ENCODE measurements around the gene TRABD2B. TPM values are rescaled to one million over a fixed set of nuclear protein-coding genes. Genes with fewer than 3 reads are reported as not detected.

Gene TRABD2B
- total and polyA plus RNA-seq, 2 experiments from 2014 or later: 1.00 to 2.3 TPM

DNA sequence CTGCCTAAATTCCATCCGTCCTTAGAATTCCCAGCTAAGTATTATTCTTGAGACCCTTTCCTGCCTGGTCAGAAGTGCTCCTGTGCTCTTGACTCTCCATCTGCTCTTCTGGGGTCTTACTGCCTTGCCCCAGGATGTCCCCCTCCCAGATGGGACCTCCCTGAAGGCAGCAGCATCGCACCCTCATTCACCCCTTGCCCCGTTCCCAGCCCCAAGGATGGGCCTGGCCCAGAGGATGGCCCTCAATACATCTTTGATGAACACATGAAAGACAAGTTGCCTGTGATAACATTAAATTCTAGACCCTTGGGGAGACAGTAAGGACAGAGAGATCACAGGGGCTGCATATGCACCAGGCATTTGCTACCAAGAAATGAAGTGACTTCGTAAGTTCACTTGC lies 167.2 kb downstream of the TRABD2B start:
- Histone ChIP-seq H3K4me1 (ENCODE audit: insufficient read depth) (peaks cover 25% of the 10 kb centered on the region), H3K9me2 (replicated peaks; ENCODE audit: insufficient read depth) (no peaks in the 10 kb centered on the region), H3K36me3 (replicated peaks; ENCODE audit: insufficient read depth, low read depth) (no peaks in the 10 kb centered on the region), H4K20me1 (ENCODE audit: insufficient read depth, poor library complexity, severe bottlenecking) (no peaks in the 10 kb centered on the region), H3K4me3 (no peak overlapping the region), H3K79me2 (no peaks in the 10 kb centered on the region), H2AFZ (no peak overlapping the region), H3K27me3 (no peaks in the 10 kb centered on the region), H3K4me2 (no peak overlapping the region), H3K9me3 (ENCODE audit: low read depth) (peaks cover 6% of the 10 kb centered on the region), H3K27ac (no peak overlapping the region)
- no peak for DNase-seq (ENCODE audit: low spot score)
- 74% methylated on average over 4 of the region's 4 CpGs for WGBS (ENCODE audit: low lambda C conversion rate, missing lambda C conversion rate)
- no peak for TF ChIP-seq EZH2 (IDR thresholded peaks at IDR 0.05; ENCODE audit: borderline replicate concordance)
- TF ChIP-seq, protein P1, sequence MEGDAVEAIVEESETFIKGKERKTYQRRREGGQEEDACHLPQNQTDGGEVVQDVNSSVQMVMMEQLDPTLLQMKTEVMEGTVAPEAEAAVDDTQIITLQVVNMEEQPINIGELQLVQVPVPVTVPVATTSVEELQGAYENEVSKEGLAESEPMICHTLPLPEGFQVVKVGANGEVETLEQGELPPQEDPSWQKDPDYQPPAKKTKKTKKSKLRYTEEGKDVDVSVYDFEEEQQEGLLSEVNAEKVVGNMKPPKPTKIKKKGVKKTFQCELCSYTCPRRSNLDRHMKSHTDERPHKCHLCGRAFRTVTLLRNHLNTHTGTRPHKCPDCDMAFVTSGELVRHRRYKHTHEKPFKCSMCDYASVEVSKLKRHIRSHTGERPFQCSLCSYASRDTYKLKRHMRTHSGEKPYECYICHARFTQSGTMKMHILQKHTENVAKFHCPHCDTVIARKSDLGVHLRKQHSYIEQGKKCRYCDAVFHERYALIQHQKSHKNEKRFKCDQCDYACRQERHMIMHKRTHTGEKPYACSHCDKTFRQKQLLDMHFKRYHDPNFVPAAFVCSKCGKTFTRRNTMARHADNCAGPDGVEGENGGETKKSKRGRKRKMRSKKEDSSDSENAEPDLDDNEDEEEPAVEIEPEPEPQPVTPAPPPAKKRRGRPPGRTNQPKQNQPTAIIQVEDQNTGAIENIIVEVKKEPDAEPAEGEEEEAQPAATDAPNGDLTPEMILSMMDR (IDR thresholded peaks at IDR 0.05; ENCODE audit: poor library complexity): no peak
- no peak for TF ChIP-seq EZH2phosphoT487 (IDR thresholded peaks at IDR 0.05; ENCODE audit: low read depth, severe bottlenecking, unreplicated experiment)

DNA sequence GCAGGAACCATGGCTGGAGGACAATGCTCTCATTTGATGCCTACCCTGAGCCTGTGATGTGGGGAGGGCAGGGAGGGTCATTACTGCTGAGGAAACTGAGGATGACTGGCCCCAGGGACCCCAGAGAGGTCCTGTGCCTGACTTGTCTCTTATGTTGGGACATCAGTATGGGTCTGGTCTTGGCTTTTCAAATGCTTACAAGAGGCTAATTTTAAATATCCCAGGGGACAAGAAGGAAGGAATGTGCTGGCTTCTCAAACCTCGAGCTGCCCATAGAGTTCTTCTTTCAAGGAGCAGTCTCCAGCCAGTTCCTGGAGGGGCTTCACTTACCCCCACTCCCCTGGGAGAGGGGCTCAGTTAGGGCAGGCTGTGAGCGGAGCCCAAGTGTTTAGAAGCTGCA lies 168.2 kb downstream of the TRABD2B start:
- Histone ChIP-seq H3K9me3 (ENCODE audit: low read depth) (no peaks in the 10 kb centered on the region), H2AFZ (no peak overlapping the region), H3K4me2 (no peak overlapping the region), H3K9me2 (replicated peaks; ENCODE audit: insufficient read depth) (no peaks in the 10 kb centered on the region), H3K4me3 (no peak overlapping the region), H3K27ac (no peak overlapping the region), H3K36me3 (replicated peaks; ENCODE audit: insufficient read depth, low read depth) (no peaks in the 10 kb centered on the region), H3K4me1 (ENCODE audit: insufficient read depth) (peaks cover 25% of the 10 kb centered on the region), H4K20me1 (ENCODE audit: insufficient read depth, poor library complexity, severe bottlenecking) (no peaks in the 10 kb centered on the region), H3K79me2 (no peaks in the 10 kb centered on the region), H3K27me3 (no peaks in the 10 kb centered on the region)
- no peak for DNase-seq (ENCODE audit: low spot score)
- no peak for TF ChIP-seq EZH2 (IDR thresholded peaks at IDR 0.05; ENCODE audit: borderline replicate concordance)
- TF ChIP-seq, protein P1 (IDR thresholded peaks at IDR 0.05; ENCODE audit: poor library complexity): no peak
- no peak for TF ChIP-seq EZH2phosphoT487 (IDR thresholded peaks at IDR 0.05; ENCODE audit: low read depth, severe bottlenecking, unreplicated experiment)
- 85% methylated on average over 2 of the region's 2 CpGs for WGBS (ENCODE audit: low lambda C conversion rate, missing lambda C conversion rate)

DNA sequence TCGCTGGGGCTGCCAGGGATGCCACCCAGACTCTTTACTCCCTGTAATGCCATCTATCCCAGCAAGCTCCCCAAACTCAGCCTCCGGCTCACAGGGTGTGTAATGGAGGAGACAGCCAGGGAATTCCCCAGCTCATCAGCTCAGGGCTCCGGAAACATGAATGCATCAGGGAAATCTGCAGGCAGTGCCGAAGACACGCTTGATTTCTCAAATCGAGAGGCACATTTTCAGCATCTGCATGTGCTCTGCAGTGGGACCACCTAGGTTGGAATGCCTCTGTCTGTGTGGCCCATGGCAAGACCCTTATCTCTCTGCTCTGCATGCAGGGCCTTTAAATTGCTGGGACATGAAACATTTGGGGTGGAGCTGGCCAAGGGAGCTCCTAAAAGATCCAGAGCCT lies 170.1 kb downstream of the TRABD2B start:
- 64% methylated on average over 6 of the region's 6 CpGs for WGBS (ENCODE audit: low lambda C conversion rate, missing lambda C conversion rate)
- Histone ChIP-seq H3K9me2 (replicated peaks; ENCODE audit: insufficient read depth) (no peaks in the 10 kb centered on the region), H2AFZ (no peak overlapping the region), H3K4me1 (ENCODE audit: insufficient read depth) (peaks cover 25% of the 10 kb centered on the region), H4K20me1 (ENCODE audit: insufficient read depth, poor library complexity, severe bottlenecking) (no peaks in the 10 kb centered on the region), H3K79me2 (no peaks in the 10 kb centered on the region), H3K4me3 (no peak overlapping the region), H3K27ac (no peak overlapping the region), H3K27me3 (no peaks in the 10 kb centered on the region), H3K4me2 (no peak overlapping the region), H3K36me3 (replicated peaks; ENCODE audit: insufficient read depth, low read depth) (no peaks in the 10 kb centered on the region), H3K9me3 (ENCODE audit: low read depth) (no peaks in the 10 kb centered on the region)
- peak; percentile 27 for DNase-seq (ENCODE audit: low spot score)
- TF ChIP-seq, protein P1 (IDR thresholded peaks at IDR 0.05; ENCODE audit: poor library complexity): no peak
- TF ChIP-seq EZH2phosphoT487 (IDR thresholded peaks at IDR 0.05; ENCODE audit: low read depth, severe bottlenecking, unreplicated experiment) (no peak), EZH2 (IDR thresholded peaks at IDR 0.05; ENCODE audit: borderline replicate concordance) (no peak)

DNA sequence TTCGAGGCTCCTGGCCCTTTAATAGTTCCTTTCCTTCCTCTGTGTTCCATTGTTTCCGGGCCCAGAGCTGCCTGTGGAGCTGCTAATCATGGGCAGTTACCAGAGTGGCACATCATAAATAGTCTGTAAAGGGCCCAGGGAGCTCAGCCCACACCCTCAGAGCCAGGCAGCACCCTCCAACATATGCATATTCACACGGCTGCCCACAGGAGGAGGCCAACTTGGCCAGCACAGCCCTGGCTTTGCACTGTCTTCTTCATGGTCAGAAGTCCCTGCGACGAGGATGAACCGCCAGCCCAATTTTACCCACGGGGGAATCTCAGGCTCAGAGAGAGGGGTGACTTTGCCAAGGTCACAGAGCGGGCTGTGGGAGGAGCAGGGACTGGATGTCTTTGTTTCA lies 172.5 kb downstream of the TRABD2B start:
- TF ChIP-seq EZH2phosphoT487 (IDR thresholded peaks at IDR 0.05; ENCODE audit: low read depth, severe bottlenecking, unreplicated experiment) (no peak), EZH2 (IDR thresholded peaks at IDR 0.05; ENCODE audit: borderline replicate concordance) (no peak)
- TF ChIP-seq, protein P1 (IDR thresholded peaks at IDR 0.05; ENCODE audit: poor library complexity): no peak

More for the DNA sequence above, 172.5 kb downstream of the TRABD2B start:
- Histone ChIP-seq H3K27ac (no peak overlapping the region), H3K36me3 (replicated peaks; ENCODE audit: insufficient read depth, low read depth) (no peaks in the 10 kb centered on the region), H3K4me3 (no peak overlapping the region), H3K9me3 (ENCODE audit: low read depth) (no peaks in the 10 kb centered on the region), H3K4me2 (no peak overlapping the region), H2AFZ (no peak overlapping the region), H3K79me2 (no peaks in the 10 kb centered on the region), H4K20me1 (ENCODE audit: insufficient read depth, poor library complexity, severe bottlenecking) (no peaks in the 10 kb centered on the region), H3K4me1 (ENCODE audit: insufficient read depth) (peaks cover 13% of the 10 kb centered on the region), H3K9me2 (replicated peaks; ENCODE audit: insufficient read depth) (no peaks in the 10 kb centered on the region), H3K27me3 (no peaks in the 10 kb centered on the region)
- WGBS (ENCODE audit: low lambda C conversion rate, missing lambda C conversion rate): 85% methylated on average over 8 of the region's 8 CpGs
- no peak for DNase-seq (ENCODE audit: low spot score)

All from hepatocyte (in vitro differentiated cells).